ENCODE data around the gene ASTN2.

Gene ASTN2

DNA sequence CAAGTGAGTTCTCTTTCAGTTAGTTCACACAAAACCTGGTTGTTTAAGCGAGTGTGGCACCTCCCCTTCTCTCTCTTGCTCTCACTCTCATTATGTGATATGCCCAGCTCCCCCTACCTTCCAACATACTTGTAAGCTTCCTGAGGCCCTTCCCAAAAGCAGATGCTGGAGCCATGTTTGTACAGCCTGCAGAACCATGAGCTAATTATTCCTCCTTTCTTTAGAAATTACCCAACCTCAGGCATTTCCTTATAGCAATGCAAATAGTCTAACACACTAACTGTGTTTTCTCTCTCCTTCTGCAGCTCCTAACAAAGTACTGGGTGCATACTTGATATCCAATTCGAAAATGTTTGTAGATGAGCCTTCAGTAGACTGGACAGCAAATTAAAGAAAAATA is 665.1 kb downstream of the ASTN2 start:
- Histone ChIP-seq H4K20me1 (ENCODE audit: insufficient read depth) (no peaks in the 10 kb centered on the region), H3K9ac (no peak overlapping the region), H3K27ac (no peak overlapping the region), H3K36me3 (ENCODE audit: insufficient read depth) (no peaks in the 10 kb centered on the region), H2AFZ (ENCODE audit: low read depth) (no peak overlapping the region), H3K4me2 (no peak overlapping the region), H3K27me3 (ENCODE audit: insufficient read depth, low read depth) (no peaks in the 10 kb centered on the region), H3K4me3 (IDR thresholded peaks at IDR 0.05; ENCODE audit: insufficient read depth, low read depth, low read length) (no peak overlapping the region), H3K79me2 (ENCODE audit: insufficient read depth, low read depth) (no peaks in the 10 kb centered on the region), H3K4me1 (ENCODE audit: low read depth, poor library complexity, severe bottlenecking) (no peaks in the 10 kb centered on the region)
- TF ChIP-seq, protein P1, sequence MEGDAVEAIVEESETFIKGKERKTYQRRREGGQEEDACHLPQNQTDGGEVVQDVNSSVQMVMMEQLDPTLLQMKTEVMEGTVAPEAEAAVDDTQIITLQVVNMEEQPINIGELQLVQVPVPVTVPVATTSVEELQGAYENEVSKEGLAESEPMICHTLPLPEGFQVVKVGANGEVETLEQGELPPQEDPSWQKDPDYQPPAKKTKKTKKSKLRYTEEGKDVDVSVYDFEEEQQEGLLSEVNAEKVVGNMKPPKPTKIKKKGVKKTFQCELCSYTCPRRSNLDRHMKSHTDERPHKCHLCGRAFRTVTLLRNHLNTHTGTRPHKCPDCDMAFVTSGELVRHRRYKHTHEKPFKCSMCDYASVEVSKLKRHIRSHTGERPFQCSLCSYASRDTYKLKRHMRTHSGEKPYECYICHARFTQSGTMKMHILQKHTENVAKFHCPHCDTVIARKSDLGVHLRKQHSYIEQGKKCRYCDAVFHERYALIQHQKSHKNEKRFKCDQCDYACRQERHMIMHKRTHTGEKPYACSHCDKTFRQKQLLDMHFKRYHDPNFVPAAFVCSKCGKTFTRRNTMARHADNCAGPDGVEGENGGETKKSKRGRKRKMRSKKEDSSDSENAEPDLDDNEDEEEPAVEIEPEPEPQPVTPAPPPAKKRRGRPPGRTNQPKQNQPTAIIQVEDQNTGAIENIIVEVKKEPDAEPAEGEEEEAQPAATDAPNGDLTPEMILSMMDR (conservative IDR thresholded peaks at IDR 0.05; ENCODE audit: low read depth, low read length) = no peak

DNA sequence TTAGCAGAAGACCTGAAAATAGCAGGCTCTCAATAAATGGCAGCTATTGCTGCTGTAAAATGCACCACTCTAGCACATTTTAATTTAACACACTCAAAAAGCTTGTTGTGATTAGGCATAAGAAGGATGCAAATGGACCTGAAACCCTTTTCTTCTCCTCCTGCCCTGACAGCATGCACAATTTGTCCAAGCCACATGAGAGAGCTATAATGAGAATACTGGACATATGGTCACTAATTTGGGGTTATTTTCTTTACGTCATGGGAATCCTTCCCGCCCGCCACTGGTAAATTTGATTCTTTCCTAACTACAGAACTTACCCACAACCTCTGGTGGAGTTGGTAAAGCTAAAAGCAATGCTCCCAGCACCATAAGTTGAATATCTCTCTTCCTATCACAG is 665.7 kb downstream of the ASTN2 start:
- Histone ChIP-seq H4K20me1 (ENCODE audit: insufficient read depth) (no peaks in the 10 kb centered on the region), H3K9ac (no peak overlapping the region), H3K4me1 (ENCODE audit: low read depth, poor library complexity, severe bottlenecking) (no peaks in the 10 kb centered on the region), H3K27me3 (ENCODE audit: insufficient read depth, low read depth) (no peaks in the 10 kb centered on the region), H3K4me2 (no peak overlapping the region), H2AFZ (ENCODE audit: low read depth) (no peak overlapping the region), H3K4me3 (IDR thresholded peaks at IDR 0.05; ENCODE audit: insufficient read depth, low read depth, low read length) (no peak overlapping the region), H3K79me2 (ENCODE audit: insufficient read depth, low read depth) (no peaks in the 10 kb centered on the region), H3K27ac (no peak overlapping the region), H3K36me3 (ENCODE audit: insufficient read depth) (no peaks in the 10 kb centered on the region)
- TF ChIP-seq, protein P1 (conservative IDR thresholded peaks at IDR 0.05; ENCODE audit: low read depth, low read length) = no peak

DNA sequence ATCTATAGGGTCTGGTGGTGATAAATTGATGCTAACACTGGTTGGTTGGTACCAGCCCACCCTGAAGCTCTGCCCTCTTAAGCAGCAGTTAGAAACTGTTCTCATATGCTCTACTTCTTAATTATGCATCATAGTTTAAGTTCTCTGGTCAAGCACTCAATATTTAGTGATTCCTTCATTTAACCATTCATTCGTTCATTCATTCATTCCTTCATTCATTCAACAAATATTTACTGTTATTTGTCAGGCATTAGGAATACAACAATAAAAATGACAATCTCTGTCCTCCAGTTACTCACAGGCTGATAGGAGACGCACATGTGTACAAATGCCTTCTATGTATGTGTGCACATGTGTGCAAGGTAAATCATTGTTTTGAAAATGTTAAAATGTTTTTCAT is 673.1 kb downstream of the ASTN2 start:
- Histone ChIP-seq H3K36me3 (ENCODE audit: insufficient read depth) (no peaks in the 10 kb centered on the region), H2AFZ (ENCODE audit: low read depth) (no peak overlapping the region), H3K9ac (no peak overlapping the region), H3K79me2 (ENCODE audit: insufficient read depth, low read depth) (no peaks in the 10 kb centered on the region), H3K27me3 (ENCODE audit: insufficient read depth, low read depth) (no peaks in the 10 kb centered on the region), H4K20me1 (ENCODE audit: insufficient read depth) (no peaks in the 10 kb centered on the region), H3K4me2 (no peak overlapping the region), H3K4me3 (IDR thresholded peaks at IDR 0.05; ENCODE audit: insufficient read depth, low read depth, low read length) (no peak overlapping the region), H3K4me1 (ENCODE audit: low read depth, poor library complexity, severe bottlenecking) (no peaks in the 10 kb centered on the region), H3K27ac (no peak overlapping the region)
- TF ChIP-seq, protein P1 (conservative IDR thresholded peaks at IDR 0.05; ENCODE audit: low read depth, low read length) = no peak

DNA sequence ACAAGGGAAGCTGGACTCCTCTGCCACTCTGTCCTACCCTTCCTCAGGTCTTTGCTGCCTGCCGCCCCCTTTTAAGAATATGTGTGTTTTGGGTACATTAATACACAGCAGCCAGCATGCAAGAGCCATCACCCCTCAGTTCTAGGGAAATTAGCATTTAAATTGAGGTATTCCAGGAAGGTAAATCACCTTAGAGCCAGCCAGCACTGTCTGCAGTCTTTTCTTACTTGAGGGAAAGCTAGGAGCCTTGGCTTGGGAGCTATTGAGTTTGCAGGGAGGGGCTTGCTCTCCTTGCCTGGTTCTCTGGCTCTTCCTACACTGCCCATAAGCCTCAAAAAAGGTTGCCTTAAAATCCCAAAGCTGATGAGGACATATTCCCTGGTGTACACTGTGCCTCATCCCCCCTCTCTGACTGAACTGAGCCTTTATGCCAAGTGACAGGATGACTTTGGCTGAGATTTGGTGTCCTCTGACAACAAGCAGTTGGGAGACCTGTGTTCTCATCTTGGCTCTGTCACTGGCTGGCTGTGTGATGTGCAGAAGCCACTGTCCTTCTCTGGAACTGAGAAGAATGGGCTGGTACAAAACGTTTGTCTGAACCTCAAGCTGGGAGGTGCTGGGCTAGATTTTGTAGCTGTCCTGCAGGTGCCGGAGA is 673.6 kb downstream of the ASTN2 start:
- H4K20me1 ChIP-seq (ENCODE audit: insufficient read depth) = no peaks in the 10 kb centered on the region
- no peak overlapping the region for H3K9ac ChIP-seq
- TF ChIP-seq, protein P1 (conservative IDR thresholded peaks at IDR 0.05; ENCODE audit: low read depth, low read length) = no peak
- no peak overlapping the region for H3K4me2 ChIP-seq
- no peaks in the 10 kb centered on the region for H3K4me1 ChIP-seq (ENCODE audit: low read depth, poor library complexity, severe bottlenecking)
- no peaks in the 10 kb centered on the region for H3K79me2 ChIP-seq (ENCODE audit: insufficient read depth, low read depth)
- no peak overlapping the region for H3K4me3 ChIP-seq (IDR thresholded peaks at IDR 0.05; ENCODE audit: insufficient read depth, low read depth, low read length)
- no peaks in the 10 kb centered on the region for H3K36me3 ChIP-seq (ENCODE audit: insufficient read depth)
- no peaks in the 10 kb centered on the region for H3K27me3 ChIP-seq (ENCODE audit: insufficient read depth, low read depth)
- H3K27ac ChIP-seq = no peak overlapping the region
- H2AFZ ChIP-seq (ENCODE audit: low read depth) = no peak overlapping the region
